GM19238 (cell line): ENCODE data around the gene PLXDC2.

Experiments
- DNase-seq: peaks from one replicate; pipeline ENCODE4 v3.0.0; 2011; ENCODE audit warnings: low spot score; ENCODE audit not compliant: insufficient read length

The PLXDC2 gene

DNA sequence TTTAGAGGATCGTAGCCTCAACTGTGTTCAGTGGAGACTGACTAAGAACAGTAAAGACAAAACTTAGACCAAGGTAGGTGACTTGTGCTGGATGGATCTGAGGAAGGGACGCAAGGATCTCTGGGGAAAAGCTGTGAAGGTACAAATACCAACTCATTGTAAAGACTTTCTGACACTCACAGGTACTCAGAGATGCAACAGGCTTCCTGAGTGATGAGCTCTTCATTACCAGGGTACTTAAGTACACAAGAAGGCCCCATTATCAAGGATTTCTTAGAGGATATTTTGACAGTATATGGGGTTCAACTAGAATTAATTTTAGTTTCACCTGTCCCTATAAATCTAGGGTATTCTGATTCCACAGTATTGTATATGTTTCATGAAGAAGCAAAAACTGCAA, 440.7 kb downstream of the PLXDC2 start:
- no peak for DNase-seq

DNA sequence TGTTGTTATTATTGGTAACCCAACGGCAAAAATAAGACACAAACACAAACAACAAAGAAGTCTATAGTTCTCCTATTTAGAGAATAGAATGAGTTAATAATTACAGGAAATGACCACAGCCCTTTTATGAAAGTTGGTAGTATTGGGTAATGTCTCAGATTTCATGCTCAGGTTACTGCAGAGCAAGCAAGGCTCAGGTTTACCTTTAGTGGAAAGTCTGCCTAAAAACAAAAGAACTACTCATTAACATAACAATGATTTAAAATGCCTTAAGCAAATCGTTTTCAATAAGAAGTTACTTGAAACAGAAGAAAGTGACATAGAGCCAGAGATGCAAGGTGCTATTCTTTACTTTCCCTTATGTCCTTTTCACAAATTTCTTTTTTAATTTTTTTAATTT, 441.2 kb downstream of the PLXDC2 start:
- no peak for DNase-seq

DNA sequence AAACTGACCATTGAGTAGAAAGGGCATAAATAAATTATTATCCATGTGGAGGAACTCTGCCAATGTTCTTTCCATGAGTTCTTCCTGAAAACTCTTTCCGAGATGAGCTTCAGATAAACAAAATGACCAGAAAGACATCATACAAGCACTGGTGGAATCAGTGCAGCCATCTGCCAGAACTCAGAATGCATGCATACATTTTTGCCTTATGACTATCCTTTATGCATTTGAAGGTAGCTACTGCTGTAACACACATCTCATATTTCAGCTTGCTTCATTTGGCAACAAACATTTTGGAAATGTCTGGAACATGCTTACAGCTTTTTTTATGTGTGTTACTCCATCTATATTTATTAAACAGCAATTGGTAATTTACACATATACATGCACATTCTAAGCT, 448.9 kb downstream of the PLXDC2 start:
- DNase-seq = no peak

DNA sequence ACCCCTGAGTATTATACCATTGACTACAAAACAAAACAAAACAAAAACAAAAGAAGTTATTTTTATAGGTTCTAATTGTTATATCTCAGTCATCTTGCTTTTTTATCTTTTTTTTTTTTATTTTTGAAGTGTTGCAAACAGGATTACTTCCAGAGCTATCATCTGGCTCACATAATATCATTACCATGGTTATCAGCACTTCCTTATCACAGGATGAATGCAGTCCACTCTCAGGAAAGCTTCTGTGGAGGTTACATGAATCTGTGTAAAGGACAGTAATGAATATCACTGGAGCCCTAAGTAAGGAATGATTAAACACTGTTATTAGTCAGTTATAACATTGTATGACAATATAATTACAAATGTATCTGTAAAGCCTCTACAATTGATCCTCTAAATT, 451.5 kb downstream of the PLXDC2 start:
- DNase-seq = no peak

DNA sequence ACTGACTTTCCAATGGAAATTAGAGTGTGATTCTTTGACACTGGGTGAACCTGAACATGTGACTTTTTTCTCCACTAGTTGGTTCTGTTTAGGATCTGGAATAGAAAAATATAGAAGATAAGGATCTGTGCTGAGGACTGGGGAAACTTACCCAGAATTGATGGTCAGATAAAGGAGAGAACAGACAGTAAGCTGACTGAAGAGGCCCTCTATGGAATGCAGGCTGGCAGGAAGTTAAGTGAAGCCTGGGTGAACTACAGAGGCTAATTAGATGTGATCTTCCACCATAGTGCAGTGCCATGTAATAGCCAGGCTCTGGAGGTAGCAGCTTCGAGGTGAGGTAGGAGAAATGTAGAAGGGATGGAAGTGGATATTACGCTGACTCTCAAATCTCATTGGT, 455.3 kb downstream of the PLXDC2 start:
- no peak for DNase-seq

DNA sequence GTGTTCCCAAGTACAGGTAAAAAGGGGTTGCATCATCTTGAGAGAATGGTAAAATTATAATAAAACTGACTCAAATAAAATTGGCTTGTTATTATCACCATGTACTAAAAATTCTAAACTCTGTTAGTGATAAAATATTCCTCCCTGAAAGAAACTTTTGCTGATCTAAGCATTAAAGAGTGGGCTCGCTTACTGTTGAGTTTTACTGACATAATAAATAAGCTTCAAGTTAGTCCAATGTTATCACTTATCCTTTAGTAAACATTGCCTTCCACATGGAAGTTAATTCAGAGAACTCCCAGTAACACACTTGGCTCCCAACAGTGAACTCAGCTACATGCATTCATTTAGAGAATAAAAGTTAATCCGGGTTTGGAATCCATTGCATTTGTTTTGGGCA, 456.4 kb downstream of the PLXDC2 start:
- DNase-seq = no peak

DNA sequence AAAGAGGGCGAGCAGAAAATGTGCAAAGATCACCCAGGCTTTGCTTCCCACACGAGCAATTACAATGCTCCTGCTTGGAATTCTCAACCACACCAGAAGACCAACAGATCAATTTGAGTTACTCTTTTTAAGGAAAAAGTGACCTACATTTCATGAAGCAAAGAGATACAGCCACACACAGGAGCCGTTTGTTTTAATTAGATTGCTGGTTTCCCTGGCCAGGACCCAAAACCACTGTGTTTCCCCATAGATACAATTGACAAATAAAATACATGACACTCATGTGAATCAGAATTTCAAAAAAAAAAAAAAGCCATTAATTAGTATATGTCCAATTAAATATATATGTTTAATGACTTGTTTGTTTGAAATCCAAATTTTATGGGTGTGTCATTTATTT, 458.3 kb downstream of the PLXDC2 start:
- no peak for DNase-seq

DNA sequence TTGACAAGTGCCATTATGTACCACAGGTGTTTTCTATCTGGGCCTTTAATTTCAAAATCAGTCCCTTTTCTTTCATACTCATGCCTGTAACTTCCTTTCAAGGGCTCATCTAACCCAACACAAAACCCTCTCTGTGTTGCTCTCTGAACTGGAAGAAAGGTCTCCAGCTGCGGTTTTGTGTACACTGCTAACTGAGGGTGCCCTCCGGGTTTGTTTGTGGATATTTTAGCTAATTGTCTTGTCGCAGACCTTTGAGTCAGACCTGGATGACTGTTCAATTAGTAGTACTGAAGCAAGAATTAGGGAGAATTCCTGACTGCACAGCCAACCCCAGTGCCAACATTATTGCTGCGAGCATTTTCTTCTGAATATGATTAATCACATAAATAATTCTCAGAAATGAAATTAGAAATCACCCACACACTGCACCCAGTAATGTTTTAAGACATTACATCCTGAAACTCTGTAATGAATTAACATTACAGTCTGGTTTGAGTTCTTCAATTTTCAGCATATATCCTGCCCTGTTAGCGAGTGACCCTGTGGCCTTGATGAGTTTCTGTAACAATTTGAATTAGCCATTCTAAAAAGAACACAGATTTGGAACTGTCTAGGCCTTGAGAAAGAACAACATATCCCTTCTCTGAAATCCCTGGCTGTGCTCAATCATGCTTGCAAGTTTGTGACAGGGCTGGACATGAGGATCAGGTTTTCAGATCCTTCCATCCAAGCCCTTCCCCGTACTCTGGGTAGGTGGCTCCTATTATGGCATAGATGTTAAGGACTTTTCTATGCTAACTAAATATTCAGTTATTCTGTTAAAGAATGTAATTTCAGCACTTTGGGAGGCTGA, 460.1 kb downstream of the PLXDC2 start:
- DNase-seq = no peak

DNA sequence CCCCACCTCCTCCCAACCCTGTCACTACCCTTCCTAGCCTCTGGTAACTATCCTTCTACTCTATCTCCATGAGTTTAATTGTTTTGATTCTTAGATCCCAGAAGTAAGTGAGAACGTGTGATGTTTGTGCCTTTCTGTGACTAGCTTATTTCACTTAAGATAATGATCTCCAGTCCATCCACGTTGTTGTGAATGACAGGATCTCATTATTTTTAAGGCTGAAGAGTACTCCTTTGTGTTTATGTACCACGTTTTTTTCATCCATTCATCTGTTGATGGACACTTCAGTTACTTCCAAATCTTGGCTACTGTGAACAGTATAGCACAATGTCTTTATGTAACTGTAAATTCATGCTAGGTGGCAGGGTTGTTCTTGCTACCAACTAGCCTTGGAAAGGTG, 461.6 kb downstream of the PLXDC2 start:
- no peak for DNase-seq

DNA sequence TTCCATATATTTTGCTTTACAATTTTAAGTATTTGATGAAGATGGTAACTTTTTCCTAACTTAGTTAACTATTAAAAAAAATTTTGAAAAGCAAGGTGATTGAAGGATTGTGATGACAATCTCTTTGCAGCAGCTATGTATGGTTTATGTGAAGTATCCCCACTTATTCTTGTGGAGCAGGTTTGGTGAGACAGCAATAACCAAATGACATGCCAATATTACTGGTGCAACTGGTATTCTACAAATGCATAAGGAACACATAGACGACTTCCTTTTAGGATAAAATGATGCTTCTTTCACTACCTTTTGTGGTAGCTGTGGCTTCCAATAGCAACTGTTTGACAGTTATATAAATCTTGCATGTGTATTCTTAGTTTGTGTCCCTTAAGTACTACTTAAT, 465.3 kb downstream of the PLXDC2 start:
- DNase-seq = no peak

DNA sequence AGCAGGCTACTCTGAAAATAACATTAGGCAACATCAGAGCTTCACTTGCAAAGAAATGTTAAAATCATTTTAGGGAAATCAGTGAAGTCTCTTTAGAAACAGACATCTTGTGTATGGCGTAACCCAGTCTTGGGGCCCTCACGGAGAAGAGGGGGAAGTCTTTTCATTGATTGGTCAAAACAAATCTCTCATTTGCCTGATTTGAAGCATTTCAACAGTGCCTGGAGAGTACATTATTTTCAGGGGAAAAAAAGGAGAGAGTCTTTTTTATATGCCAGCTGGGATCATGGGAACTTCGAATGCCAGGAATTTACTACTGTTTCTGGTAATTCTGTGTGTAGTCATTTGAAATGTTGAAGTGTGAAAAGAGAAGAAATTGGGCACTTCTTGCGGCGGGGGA, 471.4 kb downstream of the PLXDC2 start:
- no peak for DNase-seq

DNA sequence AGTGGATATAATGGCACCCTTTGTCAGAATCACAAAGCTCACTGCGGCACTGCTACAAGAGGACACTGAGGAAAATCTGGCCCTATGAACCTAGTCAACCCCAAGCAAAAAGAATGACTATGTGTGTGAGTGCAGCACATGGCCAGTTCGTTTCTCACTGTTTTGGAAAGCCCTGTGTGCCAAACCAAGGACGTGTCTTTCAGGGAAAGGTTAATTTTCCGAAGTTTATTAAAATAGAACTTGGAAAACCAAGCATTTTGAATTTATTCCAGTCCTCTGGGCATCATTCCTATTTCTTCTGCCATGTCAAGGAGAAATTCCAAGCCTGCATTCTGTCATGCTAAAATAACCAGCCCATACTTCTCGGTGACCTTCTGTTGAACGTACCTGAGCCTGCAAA, 471.8 kb downstream of the PLXDC2 start:
- DNase-seq = no peak

DNA sequence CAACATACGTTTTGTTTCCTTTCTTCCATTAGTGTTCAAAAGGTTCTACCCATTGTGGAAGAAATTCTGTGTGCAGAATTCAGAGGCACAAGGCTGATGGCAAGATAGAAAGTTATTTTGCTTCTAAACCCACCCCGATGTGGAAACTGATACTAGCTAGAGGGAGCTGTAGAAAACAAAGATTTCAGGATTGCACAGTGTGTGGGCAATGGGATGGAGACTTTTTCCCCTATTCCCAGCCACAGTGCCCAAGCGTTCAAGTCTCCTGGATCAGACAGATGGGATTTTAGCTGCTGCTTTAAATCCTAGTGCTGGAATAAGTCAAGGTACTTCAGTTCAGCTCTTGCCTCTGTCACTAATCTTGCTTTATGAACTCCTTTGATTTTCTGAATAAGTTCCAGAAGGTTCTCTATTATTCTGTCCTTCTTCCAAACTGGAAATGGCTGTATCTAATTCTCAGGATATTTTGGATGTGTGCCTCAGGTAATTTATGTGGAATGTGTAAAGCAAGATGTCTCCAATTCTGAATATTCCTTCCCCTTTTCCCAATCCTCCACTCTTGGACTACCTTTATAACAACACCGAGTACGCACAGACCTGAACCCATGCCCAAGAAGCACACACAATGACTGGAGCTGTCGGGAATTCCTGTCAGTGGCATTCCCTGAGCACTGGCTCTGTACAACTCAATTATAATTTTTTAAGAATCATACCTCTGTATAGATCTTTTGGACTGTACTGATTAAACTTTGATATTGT, 473.0 kb downstream of the PLXDC2 start:
- DNase-seq = no peak

DNA sequence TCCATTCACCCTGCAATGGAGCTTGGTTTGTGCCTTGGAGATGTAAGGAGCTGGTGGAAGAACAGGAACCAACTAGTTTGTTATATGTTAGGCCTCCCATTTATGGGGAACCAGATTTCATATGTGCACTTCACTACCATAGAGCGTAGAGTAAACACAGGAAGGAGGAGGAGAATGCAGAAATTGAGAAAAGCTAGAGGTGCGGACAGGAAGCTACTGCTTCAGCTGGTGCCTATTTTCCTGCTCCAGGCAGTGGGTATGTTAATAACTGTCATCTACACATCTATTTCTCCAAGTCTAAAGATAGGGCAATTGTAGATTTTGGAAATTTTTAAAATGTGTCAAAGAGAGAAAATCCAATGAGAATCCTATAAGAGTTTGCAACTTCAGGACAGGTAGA, 482.2 kb downstream of the PLXDC2 start:
- no peak for DNase-seq

DNA sequence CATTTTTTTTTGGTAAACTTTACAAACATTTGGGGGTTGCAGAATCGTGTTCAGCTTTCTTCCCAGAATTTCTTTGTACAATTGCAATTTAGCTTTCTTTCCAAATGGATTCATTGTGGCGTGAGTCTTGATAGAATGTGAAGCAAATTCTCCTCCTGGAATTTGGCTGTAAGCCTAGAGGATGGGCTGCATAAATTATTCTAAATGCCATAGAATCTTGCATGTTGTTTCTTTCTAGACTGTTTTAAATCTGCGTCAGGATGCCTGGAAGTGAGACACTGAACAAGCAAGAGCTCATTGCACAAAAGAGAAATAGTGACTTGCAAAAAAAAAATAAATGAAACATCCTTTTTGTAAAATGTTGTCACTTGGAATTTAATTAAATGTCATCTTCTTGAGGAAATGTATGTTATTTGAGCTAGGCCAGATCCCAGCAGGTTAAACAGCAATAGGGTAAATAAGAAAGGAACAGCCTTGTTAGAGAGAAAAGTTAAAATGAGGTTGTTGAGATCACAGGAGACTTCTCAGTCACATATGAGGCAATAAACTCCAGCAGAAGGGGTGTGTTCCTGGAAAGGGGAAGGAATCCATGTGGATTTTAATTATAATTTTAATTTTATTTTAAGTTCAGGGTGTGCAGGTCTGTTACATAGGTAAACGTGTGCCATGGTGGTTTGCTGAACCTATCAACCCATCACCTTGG, 483.0 kb downstream of the PLXDC2 start:
- no peak for DNase-seq

DNA sequence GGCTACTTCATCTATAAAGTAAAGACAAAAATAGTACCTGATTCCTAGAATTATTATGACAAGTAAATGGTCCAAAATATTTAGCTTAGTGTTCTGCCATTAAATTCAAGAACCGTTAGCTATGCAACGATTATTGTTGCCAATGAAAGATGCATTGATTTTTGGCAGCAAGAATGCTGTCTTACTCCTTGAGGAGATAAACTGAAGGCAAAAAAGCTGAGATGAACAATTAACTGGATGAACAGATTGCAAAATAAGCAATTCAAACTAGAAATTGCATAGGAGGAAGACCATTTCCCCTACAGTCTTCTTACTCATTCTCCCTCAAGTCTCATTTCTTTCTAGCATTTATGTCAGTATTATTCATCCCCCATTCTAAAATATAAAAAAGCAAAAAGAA, 484.5 kb downstream of the PLXDC2 start:
- no peak for DNase-seq

DNA sequence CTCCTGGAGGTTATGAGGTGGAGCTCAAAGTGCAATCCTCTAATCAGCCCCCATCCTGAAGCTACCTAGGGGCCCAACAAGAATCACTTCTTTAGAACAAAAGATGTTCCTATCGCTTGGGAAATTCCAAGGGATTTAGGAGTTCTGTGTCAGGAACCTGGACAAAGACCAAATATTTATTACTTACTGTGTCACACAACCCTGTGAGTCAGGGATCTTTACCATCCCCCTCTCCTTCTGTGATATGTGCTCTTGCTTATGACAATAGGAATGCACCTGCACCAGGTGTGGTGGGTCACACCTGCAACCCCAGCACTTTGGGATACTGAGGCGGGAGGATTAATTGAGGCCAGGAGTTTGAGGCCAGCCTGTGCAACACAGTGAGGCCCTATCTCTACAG, 485.8 kb downstream of the PLXDC2 start:
- no peak for DNase-seq

DNA sequence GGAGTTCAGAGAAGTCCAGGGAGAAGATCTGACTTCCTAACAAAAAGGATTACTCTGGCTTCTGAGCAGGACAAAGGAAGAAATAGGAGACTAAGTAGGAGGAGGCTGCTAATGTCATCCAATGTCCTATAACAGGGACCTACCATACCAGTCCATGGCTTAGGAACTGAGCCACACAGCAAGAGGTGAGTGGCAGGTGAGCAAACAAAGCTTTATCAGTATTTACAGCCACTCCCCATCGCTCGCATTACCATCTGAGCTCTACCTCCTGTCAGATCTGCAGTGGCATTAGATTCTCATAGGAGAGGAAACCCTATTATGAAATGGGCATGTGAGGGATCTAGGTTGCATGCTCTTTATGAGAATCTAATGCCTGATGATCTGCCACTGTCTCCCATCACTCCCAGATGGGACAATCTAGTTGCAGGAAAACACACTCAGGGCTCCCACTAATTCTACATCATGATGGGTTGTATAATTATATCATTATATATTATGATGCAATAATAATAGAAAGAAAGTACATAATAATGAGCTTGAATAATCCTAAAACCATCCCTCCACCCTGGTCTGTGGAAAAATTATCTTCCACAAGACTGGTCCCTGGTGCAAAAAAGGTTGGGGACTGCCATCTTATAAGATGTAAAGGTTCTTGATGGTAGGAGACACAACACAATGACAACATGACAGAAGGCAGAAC, 487.4 kb downstream of the PLXDC2 start:
- DNase-seq = no peak

DNA sequence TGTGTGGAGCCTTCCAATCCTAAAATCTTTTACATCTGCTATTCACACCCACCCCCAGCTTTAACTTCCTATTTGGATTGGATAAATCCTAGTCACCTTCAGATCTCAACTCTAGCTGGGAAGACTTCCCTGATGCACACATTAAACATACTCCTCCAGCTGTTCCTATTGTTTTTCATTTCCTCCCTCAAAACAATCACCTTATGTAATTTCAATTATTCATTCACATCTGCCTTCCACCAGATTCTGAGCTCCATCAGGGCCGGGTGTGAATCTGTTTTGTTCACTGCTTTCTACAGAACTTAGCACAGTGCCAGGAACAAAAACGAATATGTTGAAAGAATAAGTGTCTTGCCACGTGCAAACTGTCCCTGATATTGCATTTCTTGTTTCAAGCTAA, 497.4 kb downstream of the PLXDC2 start:
- no peak for DNase-seq

DNA sequence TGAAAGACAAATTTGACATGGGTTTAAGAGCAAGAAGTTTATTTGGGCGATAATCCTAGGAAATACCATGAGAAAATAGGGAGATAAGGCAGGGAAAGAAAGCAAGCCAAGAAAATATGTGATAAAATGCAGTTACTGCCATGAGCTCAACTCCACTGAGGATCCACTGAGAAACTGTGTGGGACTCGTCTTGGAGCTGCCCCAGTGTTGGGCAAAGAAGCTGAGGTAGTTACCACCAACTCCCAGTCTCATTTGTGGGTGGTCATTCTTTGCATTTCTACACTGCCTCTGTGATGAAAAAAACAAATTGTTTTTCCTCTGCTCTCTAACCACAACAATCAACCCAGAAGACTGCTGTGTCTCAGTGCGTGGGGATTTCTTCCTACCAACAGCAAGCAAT, 498.2 kb downstream of the PLXDC2 start:
- DNase-seq = no peak

DNA sequence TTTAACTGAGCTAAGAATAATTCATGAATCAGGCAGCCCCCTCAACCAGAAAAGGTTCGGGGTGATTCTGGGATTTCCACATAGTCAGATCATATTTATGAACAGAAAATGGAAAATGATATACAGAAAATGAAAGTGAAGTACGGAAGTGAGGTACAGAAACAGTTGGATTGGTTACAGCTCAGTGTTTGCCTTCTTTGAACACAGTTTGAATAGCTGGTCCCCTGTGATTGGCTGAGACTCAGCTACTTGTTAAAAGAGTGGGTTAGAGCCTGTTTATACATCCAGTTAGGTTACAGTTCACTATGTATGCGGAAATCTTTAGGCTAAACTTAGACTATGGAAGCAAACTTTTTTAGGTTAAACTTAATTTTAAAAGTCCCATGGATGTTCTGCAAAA, 511.7 kb downstream of the PLXDC2 start:
- DNase-seq = no peak

DNA sequence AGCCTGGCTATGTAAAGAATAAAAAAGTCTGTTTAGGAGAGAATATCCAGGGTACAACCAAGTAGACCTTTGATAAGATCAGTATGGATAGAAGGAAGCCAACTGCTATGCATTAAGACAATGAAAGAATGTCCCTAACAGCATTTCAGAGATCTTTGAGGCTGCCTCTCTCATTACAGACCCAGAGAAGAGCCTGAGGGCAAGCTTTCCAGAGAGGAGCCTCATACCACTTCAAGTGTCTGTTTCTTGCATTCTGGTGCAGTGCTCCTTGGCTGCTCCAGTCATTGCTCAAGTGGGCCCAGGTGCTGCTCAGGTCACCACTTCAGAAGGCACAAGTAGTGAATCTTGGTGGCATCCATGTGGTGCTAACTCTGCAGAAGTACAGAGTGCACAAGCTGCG, 514.0 kb downstream of the PLXDC2 start:
- DNase-seq = no peak
